ENCODE results near the gene PWP2.

GRCh38 chr21:44082648-44083440 lies 24.4 kb upstream of the PWP2 start:
- TF ChIP-seq CTCF (IDR thresholded peaks at IDR 0.05; ENCODE audit: low read depth, low read length, poor library complexity, severe bottlenecking) (no peak), EZH2phosphoT487 (IDR thresholded peaks at IDR 0.05; ENCODE audit: borderline replicate concordance, low read length) (no peak)

Data from DOHH2 (cell line).